ENCODE data around the gene ACTBL2.

The ACTBL2 gene

DNA sequence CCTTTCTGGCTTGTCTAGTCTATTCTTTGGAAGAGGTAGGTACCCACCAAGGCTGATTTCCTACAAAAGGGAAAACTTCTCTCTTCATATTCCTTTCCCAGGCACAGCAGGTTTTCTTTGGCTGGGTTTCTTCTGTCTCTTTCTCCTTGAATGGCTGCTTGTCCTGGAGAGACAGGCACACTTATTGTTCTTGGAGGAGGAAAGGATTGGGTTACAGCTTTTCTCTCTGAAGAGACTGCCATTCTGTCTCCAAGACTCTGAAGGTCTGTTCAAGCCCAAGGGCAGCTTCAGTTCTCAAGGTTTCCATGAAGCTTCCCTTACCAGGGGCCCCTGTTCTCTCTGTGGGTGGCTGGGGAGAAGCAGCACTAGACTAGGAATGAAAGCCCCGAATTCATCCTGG lies 33.9 kb downstream of the ACTBL2 start:
- intact Hi-C loops (cut with DNase I; ENCODE audit: low total_unique reads) = no loop called here
- peaks cover 0 to 52% (median 33%) of the 10 kb centered on the region in 4 donors for H3K4me1 ChIP-seq
- no peaks in the 10 kb centered on the region for H3K36me3 ChIP-seq
- TF ChIP-seq, protein P1, sequence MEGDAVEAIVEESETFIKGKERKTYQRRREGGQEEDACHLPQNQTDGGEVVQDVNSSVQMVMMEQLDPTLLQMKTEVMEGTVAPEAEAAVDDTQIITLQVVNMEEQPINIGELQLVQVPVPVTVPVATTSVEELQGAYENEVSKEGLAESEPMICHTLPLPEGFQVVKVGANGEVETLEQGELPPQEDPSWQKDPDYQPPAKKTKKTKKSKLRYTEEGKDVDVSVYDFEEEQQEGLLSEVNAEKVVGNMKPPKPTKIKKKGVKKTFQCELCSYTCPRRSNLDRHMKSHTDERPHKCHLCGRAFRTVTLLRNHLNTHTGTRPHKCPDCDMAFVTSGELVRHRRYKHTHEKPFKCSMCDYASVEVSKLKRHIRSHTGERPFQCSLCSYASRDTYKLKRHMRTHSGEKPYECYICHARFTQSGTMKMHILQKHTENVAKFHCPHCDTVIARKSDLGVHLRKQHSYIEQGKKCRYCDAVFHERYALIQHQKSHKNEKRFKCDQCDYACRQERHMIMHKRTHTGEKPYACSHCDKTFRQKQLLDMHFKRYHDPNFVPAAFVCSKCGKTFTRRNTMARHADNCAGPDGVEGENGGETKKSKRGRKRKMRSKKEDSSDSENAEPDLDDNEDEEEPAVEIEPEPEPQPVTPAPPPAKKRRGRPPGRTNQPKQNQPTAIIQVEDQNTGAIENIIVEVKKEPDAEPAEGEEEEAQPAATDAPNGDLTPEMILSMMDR (IDR thresholded peaks at IDR 0.05) = no peak
- no peaks in the 10 kb centered on the region for H3K9me3 ChIP-seq
- H3K4me3 ChIP-seq = no peak overlapping the region
- H3K27ac ChIP-seq = peak overlapping the region; percentile 39 to 51
- H3K27me3 ChIP-seq = no peaks in the 10 kb centered on the region
- no peak for DNase-seq

DNA sequence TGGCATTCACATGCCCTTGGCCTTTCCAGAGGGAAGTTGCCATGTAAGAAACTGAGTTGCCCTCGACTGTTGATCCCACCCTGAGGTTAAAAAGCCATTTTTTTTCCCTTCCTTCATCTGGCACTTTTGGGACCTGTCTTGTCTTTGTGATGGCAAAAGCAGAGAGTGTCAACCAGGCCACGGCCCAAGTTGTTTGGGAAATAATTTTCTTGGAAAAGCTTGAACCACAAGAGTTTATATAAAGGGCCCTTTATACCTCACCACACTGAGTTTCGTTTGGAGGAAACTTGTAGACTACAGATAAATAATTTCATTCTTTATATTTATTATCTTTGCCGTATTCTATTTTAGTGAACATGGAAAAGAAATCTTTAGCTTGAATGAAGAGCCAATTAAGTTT lies 34.3 kb downstream of the ACTBL2 start:
- peak overlapping the region; percentile 39 to 51 for H3K27ac ChIP-seq
- no peak overlapping the region for H3K4me3 ChIP-seq
- no peaks in the 10 kb centered on the region for H3K27me3 ChIP-seq
- TF ChIP-seq, protein P1 (IDR thresholded peaks at IDR 0.05) = no peak
- H3K36me3 ChIP-seq = no peaks in the 10 kb centered on the region
- intact Hi-C loops (cut with DNase I; ENCODE audit: low total_unique reads) = no loop called here
- no peaks in the 10 kb centered on the region for H3K9me3 ChIP-seq
- peaks cover 0 to 47% (median 28%) of the 10 kb centered on the region in 4 donors for H3K4me1 ChIP-seq
- DNase-seq = no peak

DNA sequence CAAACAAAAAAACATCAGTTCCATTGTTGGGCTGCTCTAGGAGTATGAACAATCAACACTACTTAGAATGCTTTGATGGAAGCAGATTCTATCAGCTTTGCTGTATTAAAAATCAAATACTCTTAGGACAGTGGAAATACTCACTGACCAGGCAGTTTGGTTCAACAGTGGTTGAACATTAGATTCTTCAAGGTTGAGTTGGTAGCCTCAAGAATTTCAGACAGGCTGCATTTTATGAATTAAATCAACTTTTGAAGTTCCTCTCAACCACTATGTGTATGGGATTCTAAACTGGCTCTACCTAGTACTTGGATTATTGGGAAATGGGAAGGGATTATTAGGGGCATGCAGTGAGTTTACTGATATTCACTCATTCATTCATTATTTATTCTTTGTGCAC lies 35.0 kb downstream of the ACTBL2 start:
- H3K9me3 ChIP-seq = no peaks in the 10 kb centered on the region
- no peaks in the 10 kb centered on the region for H3K36me3 ChIP-seq
- H3K4me1 ChIP-seq = peaks cover 0 to 46% (median 26%) of the 10 kb centered on the region in 4 donors
- no peaks in the 10 kb centered on the region for H3K27me3 ChIP-seq
- no peak overlapping the region for H3K4me3 ChIP-seq
- H3K27ac ChIP-seq = no peak overlapping the region
- DNase-seq = no peak
- TF ChIP-seq, protein P1 (IDR thresholded peaks at IDR 0.05) = no peak
- intact Hi-C loops (cut with DNase I; ENCODE audit: low total_unique reads) = no loop called here

DNA sequence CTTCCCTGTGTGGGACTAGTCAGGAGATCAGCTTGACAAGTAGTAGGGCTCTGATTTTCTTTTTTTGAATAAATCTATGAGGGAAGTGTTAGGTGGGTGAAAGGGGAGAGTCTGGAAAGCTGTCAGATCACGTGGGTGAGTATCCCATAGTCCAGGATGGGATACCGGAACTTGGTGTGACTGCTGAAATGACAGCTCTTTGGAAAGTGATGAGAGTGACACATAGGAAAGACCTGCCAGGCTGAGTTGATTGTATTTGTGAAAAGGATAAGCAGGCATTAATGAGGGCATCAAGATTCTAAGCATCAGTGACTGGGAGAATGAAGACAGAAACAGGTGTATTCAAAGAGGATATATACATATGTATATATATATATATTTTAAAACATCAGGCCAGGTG lies 35.6 kb downstream of the ACTBL2 start:
- no peak overlapping the region for H3K4me3 ChIP-seq
- no peaks in the 10 kb centered on the region for H3K27me3 ChIP-seq
- TF ChIP-seq, protein P1 (IDR thresholded peaks at IDR 0.05) = no peak
- no peak for DNase-seq
- intact Hi-C loops (cut with DNase I; ENCODE audit: low total_unique reads) = no loop called here
- H3K27ac ChIP-seq = no peak overlapping the region
- H3K4me1 ChIP-seq = peaks cover 0 to 46% (median 23%) of the 10 kb centered on the region in 4 donors
- H3K9me3 ChIP-seq = no peaks in the 10 kb centered on the region
- H3K36me3 ChIP-seq = no peaks in the 10 kb centered on the region

DNA sequence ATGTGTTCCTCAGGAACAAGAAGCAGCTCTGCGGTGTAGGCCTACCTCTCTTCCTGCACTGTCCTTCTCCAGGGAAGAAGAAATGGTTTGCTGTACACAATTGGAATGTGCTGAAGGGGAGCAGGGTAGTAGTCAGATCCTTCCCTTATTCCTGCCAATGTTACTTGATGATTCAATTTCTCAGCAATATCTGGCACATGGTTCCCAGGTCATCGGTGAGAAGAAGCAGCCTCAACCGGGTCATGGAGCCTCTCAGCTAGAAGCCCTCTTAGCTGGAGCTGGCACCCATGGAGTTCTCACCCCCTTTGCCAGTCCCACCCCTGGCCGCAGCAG lies 36.9 kb downstream of the ACTBL2 start:
- Histone ChIP-seq H3K9me3 (no peaks in the 10 kb centered on the region), H3K27ac (no peak overlapping the region), H3K4me3 (no peak overlapping the region), H3K36me3 (no peaks in the 10 kb centered on the region), H3K4me1 (peaks cover 0 to 43% (median 16%) of the 10 kb centered on the region in 4 donors), H3K27me3 (no peaks in the 10 kb centered on the region)
- intact Hi-C loops (cut with DNase I; ENCODE audit: low total_unique reads) = no loop called here
- DNase-seq = no peak
- TF ChIP-seq, protein P1 (IDR thresholded peaks at IDR 0.05) = no peak
